Central memory CD4-positive, alpha-beta T cell (primary cell): ENCODE data around the gene KRTAP12-3.
"Not testable (repeated sequence)": the region's sequence is repeated elsewhere in the genome, so short reads cannot be mapped to it uniquely, and the experiment has no call there.

ENCODE experiments used
- DNase-seq: peaks from one replicate; pipeline ENCODE4 v3.0.0; 2022
- total RNA-seq, 3 experiments: gene quantifications; one replicate each; lab custom pipeline; 2026; lab: John Stamatoyannopoulos, UW

KRTAP12-3 gene
- total RNA-seq = 0 to 0.39 (median 0) reads per million in 3 experiments

- peak; percentile 91 for DNase-seq
Measured at GRCh38 chr21:44657635-44658540, at the start of gene KRTAP12-3. Gene KRTAP12-3 (plus strand): TSS chr21:44657932. CDS start chr21:44657980, 48 bp downstream.

- DNase-seq = no peak
Measured at GRCh38 chr21:44609193-44609592, 48.5 kb upstream of the KRTAP12-3 start.

- not testable (repeated sequence) for DNase-seq
Measured at GRCh38 chr21:44610157-44610843, 47.4 kb upstream of the KRTAP12-3 start.

- no peak for DNase-seq
Measured at GRCh38 chr21:44611551-44611950, 46.2 kb upstream of the KRTAP12-3 start.

- no peak for DNase-seq
Measured at GRCh38 chr21:44612029-44612486, 45.7 kb upstream of the KRTAP12-3 start, which contains the start of gene KRTAP10-8. Gene KRTAP10-8 (plus strand): TSS chr21:44612079. CDS start chr21:44612101, 22 bp downstream.

GRCh38 chr21:44612669-44613229 lies 45.0 kb upstream of the KRTAP12-3 start:
- no peak for DNase-seq

GRCh38 chr21:44613386-44614155 lies 44.2 kb upstream of the KRTAP12-3 start:
- DNase-seq = no peak

GRCh38 chr21:44614161-44614631 lies 43.5 kb upstream of the KRTAP12-3 start:
- DNase-seq = no peak

GRCh38 chr21:44614961-44615391 lies 42.8 kb upstream of the KRTAP12-3 start:
- no peak for DNase-seq

GRCh38 chr21:44615466-44615865 lies 42.3 kb upstream of the KRTAP12-3 start:
- DNase-seq = no peak

- DNase-seq = no peak
Measured at GRCh38 chr21:44615911-44616590, 41.7 kb upstream of the KRTAP12-3 start.

- no peak for DNase-seq
Measured at GRCh38 chr21:44616591-44616926, 41.2 kb upstream of the KRTAP12-3 start.

GRCh38 chr21:44617071-44617501 lies 40.6 kb upstream of the KRTAP12-3 start:
- DNase-seq = no peak

- DNase-seq = no peak
Measured at GRCh38 chr21:44618504-44618903, 39.2 kb upstream of the KRTAP12-3 start.

- DNase-seq = peak; percentile 73
Measured at GRCh38 chr21:44618909-44619308, 38.8 kb upstream of the KRTAP12-3 start.

- DNase-seq = no peak
Measured at GRCh38 chr21:44619886-44620285, 37.8 kb upstream of the KRTAP12-3 start.

GRCh38 chr21:44623575-44623974 lies 34.2 kb upstream of the KRTAP12-3 start:
- DNase-seq = no peak

GRCh38 chr21:44625756-44626155 lies 32.0 kb upstream of the KRTAP12-3 start:
- no peak for DNase-seq

GRCh38 chr21:44626262-44626661 lies 31.5 kb upstream of the KRTAP12-3 start:
- no peak for DNase-seq

GRCh38 chr21:44626673-44627143 lies 31.0 kb upstream of the KRTAP12-3 start, which contains the start of gene KRTAP10-9:
Gene KRTAP10-9 (plus strand): TSS chr21:44627093. CDS start chr21:44627172, 79 bp downstream.
- no peak for DNase-seq

GRCh38 chr21:44627181-44627822 lies 30.4 kb upstream of the KRTAP12-3 start:
- DNase-seq = not testable (repeated sequence)
